Spinal cord (tissue), 10 donors: Measurements from ENCODE around the gene PSMD12. TPM values are rescaled to one million over a fixed set of nuclear protein-coding genes. Genes with fewer than 3 reads are reported as not detected.
"Not testable (repeated sequence)": the region's sequence is repeated elsewhere in the genome, so short reads cannot be mapped to it uniquely, and the experiment has no call there.

Source experiments
- DNase-seq, 6 donors: peaks; one replicate each; pipeline versions ENCODE4 v3.0.0 to v3.0.0-alpha.2; 2013 to 2015; ENCODE audit warnings: low spot score in 6 of 6, low read depth in 4 of 6
- H3K27ac ChIP-seq: one replicate; pipeline ENCODE4 v1.5.1; 2013; ENCODE audit warnings: low read depth, low read length, control low read depth
- H3K27me3 ChIP-seq: one replicate; pipeline ENCODE4 v1.6.1; 2013; ENCODE audit warnings: low read length; ENCODE audit not compliant: control insufficient read depth, insufficient read depth
- H3K36me3 ChIP-seq: one replicate; pipeline ENCODE4 v1.6.1; 2013; ENCODE audit warnings: low read length; ENCODE audit not compliant: control insufficient read depth, insufficient read depth
- H3K4me1 ChIP-seq: one replicate; pipeline ENCODE4 v1.6.1; 2013; ENCODE audit warnings: low read length; ENCODE audit not compliant: control insufficient read depth, insufficient read depth
- H3K4me3 ChIP-seq: one replicate; pipeline ENCODE4 v1.5.1; 2013; ENCODE audit warnings: low read depth, low read length, control low read depth
- H3K9me3 ChIP-seq: one replicate; pipeline ENCODE4 v1.6.1; 2013; ENCODE audit warnings: low read length; ENCODE audit not compliant: control insufficient read depth, insufficient read depth
- WGBS: methylation state at CpG from one replicate; pipeline ENCODE4 v1.1.5; 2013; ENCODE audit warnings: missing lambda C conversion rate; ENCODE audit not compliant: insufficient coverage; 5-methylcytosine and 5-hydroxymethylcytosine counted together
- polyA plus RNA-seq, 2 donors: library from polyadenylated mRNA; unstranded; fragments of 120-200 nt; gene quantifications; one replicate each; pipeline ENCODE4 v1.2.1, GENCODE V29; 2013; ENCODE audit not compliant: insufficient read length in 2 of 2
- total RNA-seq, 2 donors: library from RNA; depleted of rRNA in 1 of 2; stranded (reverse); fragments of 120-200 nt in 1 of 2; fragments of >200 nt in 1 of 2; gene quantifications; one replicate each; pipeline versions ENCODE4 v1.2.3 to v1.2.4, GENCODE V29; 2013 to 2014
- donor health status: healthy.

The PSMD12 gene
- total and polyA plus RNA-seq, 4 donors, result 19.1 to 49.3 (median 42.8) TPM

- WGBS, result 93% methylated on average over 2 of the region's 3 CpGs
- Histone ChIP-seq H3K27ac (no peak overlapping the region), H3K27me3 (no peaks in the 10 kb centered on the region), H3K36me3 (no peaks in the 10 kb centered on the region), H3K4me1 (no peaks in the 10 kb centered on the region), H3K9me3 (no peaks in the 10 kb centered on the region), H3K4me3 (no peak overlapping the region)
- no peak for DNase-seq
Observed at GRCh38 chr17:67323445-67323844, 42.9 kb downstream of the PSMD12 start.

GRCh38 chr17:67322042-67322787, 44.2 kb downstream of the PSMD12 start:
- no peaks in the 10 kb centered on the region for H3K9me3 ChIP-seq
- H3K27me3 ChIP-seq, result no peaks in the 10 kb centered on the region
- peak in 1 of 6 donors; percentile 17 for DNase-seq
- no peak overlapping the region for H3K4me3 ChIP-seq
- WGBS, result 81% methylated on average over 2 of the region's 3 CpGs
- H3K27ac ChIP-seq, result no peak overlapping the region
- H3K4me1 ChIP-seq, result no peaks in the 10 kb centered on the region
- no peaks in the 10 kb centered on the region for H3K36me3 ChIP-seq

GRCh38 chr17:67321486-67321885, 44.9 kb downstream of the PSMD12 start:
- H3K36me3 ChIP-seq, H3K4me3 ChIP-seq, H3K27ac ChIP-seq, DNase-seq, H3K9me3 ChIP-seq, H3K4me1 ChIP-seq, H3K27me3 ChIP-seq: not testable (repeated sequence)
- WGBS, result 89% methylated on average over 7 of the region's 13 CpGs

GRCh38 chr17:67316781-67317180, 49.6 kb downstream of the PSMD12 start:
- Histone ChIP-seq H3K27me3 (no peaks in the 10 kb centered on the region), H3K9me3 (no peaks in the 10 kb centered on the region), H3K27ac (no peak overlapping the region), H3K4me3 (no peak overlapping the region), H3K4me1 (peaks cover 4% of the 10 kb centered on the region), H3K36me3 (no peaks in the 10 kb centered on the region)
- peak in 3 of 6 donors; percentile 5 to 75 (median 26) for DNase-seq
- 56% methylated on average over 3 of the region's 5 CpGs for WGBS

GRCh38 chr17:67315865-67316264, 50.5 kb downstream of the PSMD12 start:
- no peak overlapping the region for H3K4me3 ChIP-seq
- peaks cover 4% of the 10 kb centered on the region for H3K4me1 ChIP-seq
- H3K27me3 ChIP-seq, result no peaks in the 10 kb centered on the region
- H3K9me3 ChIP-seq, result no peaks in the 10 kb centered on the region
- DNase-seq, result no peak
- H3K36me3 ChIP-seq, result no peaks in the 10 kb centered on the region
- H3K27ac ChIP-seq, result no peak overlapping the region

- Histone ChIP-seq H3K27me3 (no peaks in the 10 kb centered on the region), H3K36me3 (no peaks in the 10 kb centered on the region), H3K27ac (no peak overlapping the region), H3K4me3 (no peak overlapping the region), H3K9me3 (no peaks in the 10 kb centered on the region), H3K4me1 (peaks cover 4% of the 10 kb centered on the region)
- DNase-seq, result no peak
- whole genome bisulfite sequencing, result 53% methylated on average over 2 of the region's 6 CpGs
Observed at GRCh38 chr17:67312265-67312664, 54.1 kb downstream of the PSMD12 start.

GRCh38 chr17:67311575-67311974, 54.8 kb downstream of the PSMD12 start:
- Histone ChIP-seq H3K4me1 (peaks cover 4% of the 10 kb centered on the region), H3K27me3 (no peaks in the 10 kb centered on the region), H3K4me3 (no peak overlapping the region), H3K27ac (no peak overlapping the region), H3K9me3 (no peaks in the 10 kb centered on the region), H3K36me3 (no peaks in the 10 kb centered on the region)
- WGBS, result 50% methylated on average over 2 of the region's 4 CpGs
- peak in 1 of 6 donors; percentile 68 for DNase-seq

GRCh38 chr17:67310406-67310805, 56.0 kb downstream of the PSMD12 start:
- no peak for DNase-seq
- Histone ChIP-seq H3K9me3 (no peaks in the 10 kb centered on the region), H3K27me3 (no peaks in the 10 kb centered on the region), H3K36me3 (no peaks in the 10 kb centered on the region), H3K4me1 (peaks cover 4% of the 10 kb centered on the region), H3K4me3 (no peak overlapping the region), H3K27ac (no peak overlapping the region)
- 94% methylated on average over 10 of the region's 10 CpGs for WGBS

- not testable (repeated sequence) for H3K27ac ChIP-seq, H3K4me1 ChIP-seq, DNase-seq, H3K9me3 ChIP-seq, H3K36me3 ChIP-seq, H3K27me3 ChIP-seq, H3K4me3 ChIP-seq
- 82% methylated on average over 5 of the region's 10 CpGs for WGBS
Observed at GRCh38 chr17:67305446-67306235, 60.7 kb downstream of the PSMD12 start.
